Measurements from ENCODE around the gene CD46. TPM values are rescaled to one million over a fixed set of nuclear protein-coding genes. Genes with fewer than 3 reads are reported as not detected.

The CD46 gene
- total RNA-seq, 5 donors from 2014 or later (not counting 1 experiment from before 2014, with no cell fraction given) = 123 to 152 (median 145) TPM

DNA sequence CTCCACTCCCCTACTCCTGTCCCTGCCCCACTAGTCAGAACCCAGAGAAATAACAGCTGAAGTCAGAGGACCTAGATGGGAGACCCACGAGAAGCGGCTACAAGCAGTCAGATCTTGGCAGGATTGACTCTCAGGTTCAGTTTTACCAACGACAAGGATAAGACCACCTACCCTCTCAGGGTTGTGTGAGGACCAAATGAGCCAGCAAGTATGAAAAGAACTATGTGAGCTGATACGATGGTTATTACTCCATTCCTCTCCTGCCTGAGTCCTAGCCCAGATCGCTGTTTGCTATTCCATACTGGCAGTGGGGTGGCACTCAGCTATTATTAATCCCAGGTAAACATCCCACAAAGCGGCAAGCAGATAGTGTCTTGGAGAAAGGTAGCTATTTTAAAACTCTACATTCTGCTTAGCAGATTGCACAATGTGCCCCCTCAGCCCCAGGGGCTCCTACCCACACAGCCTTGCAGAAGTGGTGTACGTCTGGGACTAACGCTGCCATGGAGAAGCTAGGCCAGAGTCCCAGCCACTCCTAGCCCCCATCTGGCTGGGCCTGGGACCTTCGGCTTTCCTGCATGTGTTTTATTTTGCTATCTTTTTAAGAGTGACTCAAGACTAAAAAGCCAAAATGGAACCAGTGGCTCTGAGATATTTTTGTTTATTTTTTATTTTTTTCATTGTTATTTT lies 58.9 kb downstream of the CD46 start:
- DNase-seq = no peak
- CTCF ChIA-PET = interaction anchor here in 1 of 2 donors (1.0 to 1.1 kb wide), 2 partner anchors 15 to 60 kb away, joined by 3 to 4 read pairs; no protein-coding TSS in a partner anchor
- no peak overlapping the region for H3K27ac ChIP-seq (ENCODE audit: low read length)

GRCh38 chr1:207811319-207811718 lies 59.5 kb downstream of the CD46 start:
- Mint-ChIP-seq H3K36me3 (peaks cover 72% of the 10 kb centered on the region), H3K4me1 (peaks cover 73 to 90% (median 89%) of the 10 kb centered on the region in 3 donors), H3K27me3 (no peaks in the 10 kb centered on the region), H3K4me3 (no peak overlapping the region), H3K27ac (peak overlapping the region in 1 of 2 donors; percentile 84), H3K9me3 (no peaks in the 10 kb centered on the region)
- Histone ChIP-seq H3K4me1 (ENCODE audit: control insufficient read depth in 1 of 2, extremely low read depth in 1 of 2, insufficient read depth in 2 of 2, low read length in 2 of 2) (peaks cover 0 to 54% of the 10 kb centered on the region in 2 experiments), H3K9me3 (no peaks in the 10 kb centered on the region), H3K27me3 (replicated peaks in 1 of 2; ENCODE audit: control insufficient read depth in 2 of 2, extremely low read depth in 1 of 2, insufficient read depth in 2 of 2, low read length in 1 of 2) (no peaks in the 10 kb centered on the region), H3K36me3 (ENCODE audit: control insufficient read depth in 2 of 2, extremely low read depth in 1 of 2, insufficient read depth in 1 of 2, low read length in 1 of 2) (peaks cover 16 to 94% of the 10 kb centered on the region in 2 donors), H3K27ac (ENCODE audit: low read length) (no peak overlapping the region), H3K4me3 (ENCODE audit: control insufficient read depth in 1 of 2, extremely low read depth in 1 of 2, low read length in 1 of 2) (no peak overlapping the region)
- ATAC-seq (replicated peaks in 1 of 4) (no peak), DNase-seq (no peak)
- POLR2A ChIA-PET = interaction anchor here in 1 of 2 donors (1.1 to 2.1 kb wide), 2 partner anchors 11 to 70 kb away, joined by 3 to 6 read pairs; no protein-coding TSS in a partner anchor
- CTCF ChIA-PET = interaction anchor here (0.5 to 1.1 kb wide), 4 partner anchors 15 to 152 kb away, joined by 3 to 4 read pairs (median 4); no protein-coding TSS in a partner anchor
- 100% methylated on average over 4 of the region's 8 CpGs for WGBS (ENCODE audit: insufficient coverage)

More for the DNA sequence above, 58.9 kb downstream of the CD46 start:
- Mint-ChIP-seq H3K4me3 (no peak overlapping the region), H3K4me1 (peaks cover 67 to 89% (median 86%) of the 10 kb centered on the region in 3 donors), H3K27ac (peak overlapping the region in 1 of 2 donors; percentile 36), H3K9me3 (no peaks in the 10 kb centered on the region), H3K36me3 (peaks cover 70% of the 10 kb centered on the region), H3K27me3 (no peaks in the 10 kb centered on the region)
- peaks cover 12 to 94% of the 10 kb centered on the region in 2 donors for H3K36me3 ChIP-seq (ENCODE audit: control insufficient read depth in 2 of 2, extremely low read depth in 1 of 2, insufficient read depth in 1 of 2, low read length in 1 of 2)
- peaks cover 0 to 49% of the 10 kb centered on the region in 2 experiments for H3K4me1 ChIP-seq (ENCODE audit: control insufficient read depth in 1 of 2, extremely low read depth in 1 of 2, insufficient read depth in 2 of 2, low read length in 2 of 2)
- H3K4me3 ChIP-seq (ENCODE audit: control insufficient read depth in 1 of 2, extremely low read depth in 1 of 2, low read length in 1 of 2) = no peak overlapping the region
- no peak for ATAC-seq (replicated peaks in 1 of 4)
- no peaks in the 10 kb centered on the region for H3K27me3 ChIP-seq (replicated peaks in 1 of 2; ENCODE audit: control insufficient read depth in 2 of 2, extremely low read depth in 1 of 2, insufficient read depth in 2 of 2, low read length in 1 of 2)
- no peaks in the 10 kb centered on the region for H3K9me3 ChIP-seq
- POLR2A ChIA-PET = interaction anchor here (0.5 to 2.1 kb wide), 3 partner anchors 12 to 71 kb away, joined by 3 to 7 read pairs (median 6); no protein-coding TSS in a partner anchor
- 60% methylated on average over 1 of the region's 9 CpGs for WGBS (ENCODE audit: insufficient coverage)

DNA sequence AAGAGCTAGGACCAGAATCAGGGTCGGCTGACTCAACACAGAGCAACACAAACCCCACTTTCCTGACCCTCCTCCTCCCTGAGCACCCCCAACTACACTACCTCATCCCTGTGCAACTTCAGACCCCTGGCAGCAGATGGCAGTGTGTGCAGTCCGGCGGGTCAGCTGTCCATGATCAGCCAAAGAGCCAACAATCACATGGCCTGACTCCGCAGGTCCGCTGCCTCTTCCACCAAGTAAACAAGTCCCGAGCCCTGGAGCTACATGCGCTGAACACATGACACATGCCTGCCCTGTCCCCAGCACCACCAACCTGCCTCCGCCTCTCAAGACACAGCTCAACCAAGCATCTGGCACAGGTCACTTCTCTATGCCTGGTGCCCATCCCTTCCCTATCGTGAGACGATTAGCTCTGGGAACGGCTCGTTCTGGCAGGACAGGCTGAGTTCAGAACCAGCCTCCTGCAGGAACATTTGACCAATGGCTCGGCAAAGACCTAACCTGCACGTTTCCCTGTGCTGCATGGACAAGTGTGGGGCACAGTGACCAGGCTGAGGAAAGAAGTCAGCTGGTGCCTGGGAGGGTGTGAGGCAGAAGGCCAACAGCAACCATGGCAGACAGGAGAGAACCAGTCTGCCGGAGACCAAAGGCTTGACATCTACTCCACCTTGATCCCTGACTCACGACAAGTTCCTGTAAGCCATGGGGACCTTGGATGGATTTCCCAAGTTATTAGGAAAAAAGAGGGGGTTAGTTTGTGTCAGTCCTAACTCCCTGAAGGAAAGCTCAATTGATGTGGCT lies 60.3 kb downstream of the CD46 start:
- no peak for ATAC-seq (replicated peaks in 1 of 4)
- H3K4me1 Mint-ChIP-seq = peaks cover 77 to 90% (median 90%) of the 10 kb centered on the region in 3 donors
- H3K36me3 ChIP-seq (ENCODE audit: control insufficient read depth in 2 of 2, extremely low read depth in 1 of 2, insufficient read depth in 1 of 2, low read length in 1 of 2) = peaks cover 19 to 95% of the 10 kb centered on the region in 2 donors
- no peak overlapping the region for H3K4me3 ChIP-seq (ENCODE audit: control insufficient read depth in 1 of 2, extremely low read depth in 1 of 2, low read length in 1 of 2)
- H3K4me3 Mint-ChIP-seq = no peak overlapping the region
- DNase-seq = no peak
- H3K27ac ChIP-seq (ENCODE audit: low read length) = no peak overlapping the region
- peak overlapping the region; percentile 75 to 84 for H3K27ac Mint-ChIP-seq
- H3K9me3 Mint-ChIP-seq = no peaks in the 10 kb centered on the region
- ChIA-PET POLR2A (interaction anchor here in 1 of 2 donors (1.0 to 2.1 kb wide), 2 partner anchors 10 to 56 kb away, joined by 3 to 6 read pairs; no protein-coding TSS in a partner anchor), CTCF (interaction anchor here (0.5 to 1.3 kb wide), 5 partner anchors 15 to 151 kb away, joined by 3 to 5 read pairs (median 4); no protein-coding TSS in a partner anchor)
- no peaks in the 10 kb centered on the region for H3K27me3 ChIP-seq (replicated peaks in 1 of 2; ENCODE audit: control insufficient read depth in 2 of 2, extremely low read depth in 1 of 2, insufficient read depth in 2 of 2, low read length in 1 of 2)
- peaks cover 0 to 54% of the 10 kb centered on the region in 2 experiments for H3K4me1 ChIP-seq (ENCODE audit: control insufficient read depth in 1 of 2, extremely low read depth in 1 of 2, insufficient read depth in 2 of 2, low read length in 2 of 2)
- no peaks in the 10 kb centered on the region for H3K27me3 Mint-ChIP-seq
- peaks cover 73% of the 10 kb centered on the region for H3K36me3 Mint-ChIP-seq
- H3K9me3 ChIP-seq = no peaks in the 10 kb centered on the region
- WGBS (ENCODE audit: insufficient coverage) = 96% methylated on average over 12 of the region's 16 CpGs

DNA sequence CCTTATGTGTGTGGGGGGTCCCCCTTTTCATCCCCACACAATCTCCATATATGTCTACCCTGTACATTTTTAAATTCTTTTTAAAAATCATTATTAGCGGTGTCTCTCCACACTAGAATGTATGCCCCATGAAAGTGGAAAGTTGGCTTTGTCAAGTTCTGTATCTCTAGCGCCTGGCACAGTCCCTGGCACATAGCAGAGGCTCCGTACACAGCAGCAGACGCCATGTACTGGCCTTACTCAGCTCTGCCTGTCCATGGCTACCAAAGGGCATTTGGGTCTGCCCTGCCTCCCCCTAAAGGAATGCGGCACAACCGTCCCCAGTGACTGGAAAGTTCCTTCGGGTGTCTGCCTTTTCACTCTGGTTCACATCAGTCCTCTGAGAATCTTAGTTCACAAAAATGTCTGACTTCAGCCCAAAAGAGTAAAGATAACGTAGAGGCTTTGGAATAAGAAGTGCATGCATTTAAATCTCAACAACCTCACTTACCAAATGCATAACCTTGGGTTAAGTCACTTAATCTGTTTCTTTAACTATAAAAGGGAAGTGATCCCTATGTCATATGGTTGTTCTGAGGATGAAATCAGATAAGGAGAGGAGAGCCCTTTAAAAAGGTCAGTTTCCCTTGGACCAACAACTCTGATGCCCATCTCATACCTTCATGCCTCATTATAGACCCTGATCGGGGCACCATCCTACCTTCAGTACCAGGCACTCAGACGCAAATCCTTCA lies 61.1 kb downstream of the CD46 start:
- Histone ChIP-seq H3K27me3 (replicated peaks in 1 of 2; ENCODE audit: control insufficient read depth in 2 of 2, extremely low read depth in 1 of 2, insufficient read depth in 2 of 2, low read length in 1 of 2) (no peaks in the 10 kb centered on the region), H3K4me1 (ENCODE audit: control insufficient read depth in 1 of 2, extremely low read depth in 1 of 2, insufficient read depth in 2 of 2, low read length in 2 of 2) (peaks cover 0 to 54% of the 10 kb centered on the region in 2 experiments), H3K9me3 (no peaks in the 10 kb centered on the region), H3K36me3 (ENCODE audit: control insufficient read depth in 2 of 2, extremely low read depth in 1 of 2, insufficient read depth in 1 of 2, low read length in 1 of 2) (peaks cover 19 to 94% of the 10 kb centered on the region in 2 donors), H3K4me3 (ENCODE audit: control insufficient read depth in 1 of 2, extremely low read depth in 1 of 2, low read length in 1 of 2) (no peak overlapping the region), H3K27ac (ENCODE audit: low read length) (no peak overlapping the region)
- DNase-seq (no peak), ATAC-seq (replicated peaks in 1 of 4) (no peak)
- Mint-ChIP-seq H3K36me3 (peaks cover 76% of the 10 kb centered on the region), H3K4me3 (no peak overlapping the region), H3K27ac (peak overlapping the region; percentile 13 to 84), H3K4me1 (peaks cover 77 to 90% (median 90%) of the 10 kb centered on the region in 3 donors), H3K27me3 (no peaks in the 10 kb centered on the region), H3K9me3 (no peaks in the 10 kb centered on the region)
- ChIA-PET POLR2A (interaction anchor here in 1 of 2 donors (1.0 kb wide), 1 partner anchor 55 kb away, joined by 3 read pairs; no protein-coding TSS in a partner anchor), CTCF (interaction anchor here (0.6 to 1.3 kb wide), 3 partner anchors 15 to 56 kb away, joined by 4 to 5 read pairs (median 4); no protein-coding TSS in a partner anchor)
- 94% methylated on average over 5 of the region's 10 CpGs for WGBS (ENCODE audit: insufficient coverage)

- Histone ChIP-seq H3K27me3 (replicated peaks in 1 of 2; ENCODE audit: control insufficient read depth in 2 of 2, extremely low read depth in 1 of 2, insufficient read depth in 2 of 2, low read length in 1 of 2) (no peaks in the 10 kb centered on the region), H3K36me3 (ENCODE audit: control insufficient read depth in 2 of 2, extremely low read depth in 1 of 2, insufficient read depth in 1 of 2, low read length in 1 of 2) (peaks cover 21 to 90% of the 10 kb centered on the region in 2 donors), H3K9me3 (no peaks in the 10 kb centered on the region), H3K4me1 (ENCODE audit: control insufficient read depth in 1 of 2, extremely low read depth in 1 of 2, insufficient read depth in 2 of 2, low read length in 2 of 2) (peaks cover 0 to 49% of the 10 kb centered on the region in 2 experiments), H3K27ac (ENCODE audit: low read length) (no peak overlapping the region), H3K4me3 (ENCODE audit: control insufficient read depth in 1 of 2, extremely low read depth in 1 of 2, low read length in 1 of 2) (no peak overlapping the region)
- peak overlapping the region in 1 of 2 donors; percentile 71 for H3K27ac Mint-ChIP-seq
- POLR2A ChIA-PET = interaction anchor here in 1 of 2 donors (0.7 kb wide), 1 partner anchor 10 kb away, joined by 3 read pairs; no protein-coding TSS in a partner anchor
- H3K4me1 Mint-ChIP-seq = peaks cover 74 to 88% (median 88%) of the 10 kb centered on the region in 3 donors
- no peaks in the 10 kb centered on the region for H3K9me3 Mint-ChIP-seq
- WGBS (ENCODE audit: insufficient coverage) = 69% methylated on average over 2 of the region's 3 CpGs
- ATAC-seq (replicated peaks in 1 of 4) = no peak
- DNase-seq = no peak
- H3K36me3 Mint-ChIP-seq = peaks cover 74% of the 10 kb centered on the region
- no peaks in the 10 kb centered on the region for H3K27me3 Mint-ChIP-seq
- no peak overlapping the region for H3K4me3 Mint-ChIP-seq
- CTCF ChIA-PET = no interaction called here
These were observed 61.6 kb downstream of the CD46 start for GRCh38 chr1:207813512-207813881.

All from T-cell (primary cell).